GM12865 (cell line): ENCODE measurements around the gene FGGY.
"Not testable (repeated sequence)": the region's sequence is repeated elsewhere in the genome, so short reads cannot be mapped to it uniquely, and the experiment has no call there.

ENCODE experiments used
- DNase-seq: peaks from one replicate; pipeline ENCODE4 v3.0.0; 2010; ENCODE audit warnings: low read depth
- H3K4me3 ChIP-seq: 2 replicates; pipeline ENCODE4 v1.5.1; 2011; ENCODE audit warnings: mild to moderate bottlenecking, low read depth, low read length, control low read depth
- CTCF ChIP-seq: IDR thresholded peaks from 2 replicates; pipeline ENCODE4 v1.5.1; 2011; ENCODE audit warnings: low read length, control low read depth, low read depth, inconsistent platforms; ENCODE audit not compliant: insufficient read depth; ENCODE audit errors: missing control alignments

The FGGY gene

GRCh38 chr1:59494145-59494833, 197.4 kb downstream of the FGGY start:
- no peak for DNase-seq
- no peak overlapping the region for H3K4me3 ChIP-seq
- TF ChIP-seq CTCF = no peak

- DNase-seq, H3K4me3 ChIP-seq: not testable (repeated sequence)
Measured at GRCh38 chr1:59496156-59496555, 199.3 kb downstream of the FGGY start.

GRCh38 chr1:59497616-59498015, 200.7 kb downstream of the FGGY start:
- no peak for TF ChIP-seq CTCF

GRCh38 chr1:59498640-59499039, 201.7 kb downstream of the FGGY start:
- no peak for TF ChIP-seq CTCF
- no peak overlapping the region for H3K4me3 ChIP-seq
- DNase-seq = no peak

More at GRCh38 chr1:59497616-59498015, 200.7 kb downstream of the FGGY start:
- H3K4me3 ChIP-seq = no peak overlapping the region
- no peak for DNase-seq

GRCh38 chr1:59499273-59499942, 202.5 kb downstream of the FGGY start:
- DNase-seq = no peak
- no peak for TF ChIP-seq CTCF

GRCh38 chr1:59499943-59500569, 203.2 kb downstream of the FGGY start:
- DNase-seq = no peak
- TF ChIP-seq CTCF = no peak
- no peak overlapping the region for H3K4me3 ChIP-seq

More at GRCh38 chr1:59499273-59499942, 202.5 kb downstream of the FGGY start:
- H3K4me3 ChIP-seq = no peak overlapping the region

GRCh38 chr1:59500950-59501742, 204.3 kb downstream of the FGGY start:
- no peak for DNase-seq
- H3K4me3 ChIP-seq = no peak overlapping the region
- no peak for TF ChIP-seq CTCF
